ENCODE measurements around the gene CRHR1.

- TF ChIP-seq EZH2 (IDR thresholded peaks at IDR 0.05) (no peak), POLR2AphosphoS5 (IDR thresholded peaks at IDR 0.05; ENCODE audit: borderline replicate concordance, low read depth, low read length) (no peak)
Observed at GRCh38 chr17:45755050-45755449, 29.1 kb upstream of the CRHR1 start.
